ENCODE results near the gene DGCR8. TPM values are rescaled to one million over a fixed set of nuclear protein-coding genes. Genes with fewer than 3 reads are reported as not detected.
"Not testable (repeated sequence)": the region's sequence is repeated elsewhere in the genome, so short reads cannot be mapped to it uniquely, and the experiment has no call there.

The DGCR8 gene
- total RNA-seq, 2 experiments from 2014 or later, result 33.4 to 34.3 TPM

DNA sequence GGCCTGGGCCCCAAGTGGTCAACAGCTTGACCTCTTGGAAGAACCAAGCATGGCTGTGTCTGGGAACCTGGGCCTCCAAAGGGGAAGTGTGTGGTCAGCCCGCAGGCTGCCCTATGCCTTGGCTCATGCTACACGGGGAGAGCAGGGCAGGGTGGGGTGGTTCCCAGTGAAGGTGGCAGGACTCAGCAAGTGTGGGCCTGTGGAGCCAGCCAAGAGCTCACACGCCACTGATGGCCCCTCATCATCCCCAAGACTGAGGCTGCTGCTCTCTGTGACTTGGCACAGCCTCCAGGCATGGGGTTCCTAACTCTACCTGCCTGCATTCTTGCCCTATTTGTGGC, 15.9 kb upstream of the DGCR8 start:
- intact Hi-C loops (cut with micrococcal nuclease), result no loop called here
- no peaks in the 10 kb centered on the region for H3K9me3 Mint-ChIP-seq
- ChIA-PET POLR2A (no interaction called here), CTCF (no interaction called here)
- H3K36me3 Mint-ChIP-seq, result peaks cover 8% of the 10 kb centered on the region
- H3K4me1 Mint-ChIP-seq (ENCODE audit: low read depth), result no peaks in the 10 kb centered on the region
- DNase-seq, result no peak
- H3K4me3 Mint-ChIP-seq, result no peak overlapping the region
- H3K27ac Mint-ChIP-seq, result no peak overlapping the region
- no peaks in the 10 kb centered on the region for H3K27me3 Mint-ChIP-seq

DNA sequence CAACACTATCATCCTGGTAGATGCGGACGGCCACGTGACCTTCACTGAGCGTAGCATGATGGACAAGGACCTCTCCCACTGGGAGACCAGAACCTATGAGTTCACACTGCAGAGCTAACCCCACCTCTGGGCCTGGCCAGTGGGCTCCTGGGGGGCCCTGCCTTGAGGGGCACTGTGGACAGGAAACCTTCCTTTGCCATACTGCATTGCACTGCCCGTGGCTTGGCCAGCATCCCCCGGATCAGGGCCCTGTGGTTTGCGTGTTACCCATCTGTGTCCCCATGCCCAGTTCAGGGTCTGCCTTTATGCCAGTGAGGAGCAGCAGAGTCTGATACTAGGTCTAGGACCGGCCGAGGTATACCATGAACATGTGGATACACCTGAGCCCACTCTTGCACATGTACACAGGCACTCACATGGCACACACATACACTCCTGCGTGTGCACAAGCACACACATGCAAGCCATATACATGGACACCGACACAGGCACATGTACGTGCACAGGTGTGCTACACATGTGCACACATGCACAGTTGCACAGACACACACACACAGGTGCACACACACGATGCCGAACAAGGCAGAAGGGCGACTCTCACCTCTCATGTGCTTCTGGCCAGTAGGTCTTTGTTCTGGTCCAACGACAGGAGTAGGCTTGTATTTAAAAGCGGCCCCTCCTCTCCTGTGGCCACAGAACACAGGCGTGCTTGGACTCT, 15.3 kb upstream of the DGCR8 start:
- ChIA-PET POLR2A (no interaction called here), CTCF (no interaction called here)
- H3K36me3 Mint-ChIP-seq, result peaks cover 8% of the 10 kb centered on the region
- no peak for DNase-seq
- intact Hi-C loops (cut with micrococcal nuclease), result no loop called here
- H3K4me1 Mint-ChIP-seq (ENCODE audit: low read depth), result no peaks in the 10 kb centered on the region
- H3K4me3 Mint-ChIP-seq, result no peak overlapping the region
- H3K9me3 Mint-ChIP-seq, result no peaks in the 10 kb centered on the region
- H3K27me3 Mint-ChIP-seq, result no peaks in the 10 kb centered on the region
- no peak overlapping the region for H3K27ac Mint-ChIP-seq

DNA sequence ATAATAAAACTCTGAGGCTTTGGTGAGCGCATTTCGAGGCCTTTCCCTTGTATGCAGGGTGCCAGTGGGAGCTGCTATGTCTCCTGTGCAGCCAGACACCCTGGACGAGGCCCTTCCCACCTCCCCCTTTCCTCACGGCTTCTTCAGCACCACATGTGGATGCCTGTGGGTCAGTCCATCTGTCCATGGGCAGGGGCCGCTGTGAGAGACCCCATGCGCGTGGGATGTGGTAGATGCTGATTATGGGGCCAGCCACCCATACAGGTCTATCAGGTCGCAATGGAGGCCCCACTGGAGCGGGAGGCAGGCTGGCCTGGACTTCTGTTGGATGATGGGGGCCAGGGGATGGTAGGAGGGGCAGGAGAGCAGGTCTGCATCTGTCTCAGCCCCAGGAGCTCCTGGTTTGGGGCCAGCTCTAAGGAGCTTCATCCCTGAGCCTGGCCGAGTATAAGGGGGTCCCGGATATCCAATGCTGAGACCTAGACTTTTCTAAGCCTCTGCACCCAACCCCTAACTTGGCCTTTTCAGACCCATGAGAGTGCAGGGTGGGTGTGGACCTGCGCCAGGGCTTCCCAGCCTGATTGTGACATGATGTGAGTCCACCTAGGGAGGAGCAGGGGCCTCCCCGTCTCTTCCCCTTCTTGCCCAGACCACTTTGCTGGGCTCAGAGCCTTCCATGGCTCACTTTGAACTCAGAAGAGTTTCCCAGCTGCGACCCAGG, 14.0 kb upstream of the DGCR8 start:
- POLR2A ChIA-PET, result no interaction called here

DNA sequence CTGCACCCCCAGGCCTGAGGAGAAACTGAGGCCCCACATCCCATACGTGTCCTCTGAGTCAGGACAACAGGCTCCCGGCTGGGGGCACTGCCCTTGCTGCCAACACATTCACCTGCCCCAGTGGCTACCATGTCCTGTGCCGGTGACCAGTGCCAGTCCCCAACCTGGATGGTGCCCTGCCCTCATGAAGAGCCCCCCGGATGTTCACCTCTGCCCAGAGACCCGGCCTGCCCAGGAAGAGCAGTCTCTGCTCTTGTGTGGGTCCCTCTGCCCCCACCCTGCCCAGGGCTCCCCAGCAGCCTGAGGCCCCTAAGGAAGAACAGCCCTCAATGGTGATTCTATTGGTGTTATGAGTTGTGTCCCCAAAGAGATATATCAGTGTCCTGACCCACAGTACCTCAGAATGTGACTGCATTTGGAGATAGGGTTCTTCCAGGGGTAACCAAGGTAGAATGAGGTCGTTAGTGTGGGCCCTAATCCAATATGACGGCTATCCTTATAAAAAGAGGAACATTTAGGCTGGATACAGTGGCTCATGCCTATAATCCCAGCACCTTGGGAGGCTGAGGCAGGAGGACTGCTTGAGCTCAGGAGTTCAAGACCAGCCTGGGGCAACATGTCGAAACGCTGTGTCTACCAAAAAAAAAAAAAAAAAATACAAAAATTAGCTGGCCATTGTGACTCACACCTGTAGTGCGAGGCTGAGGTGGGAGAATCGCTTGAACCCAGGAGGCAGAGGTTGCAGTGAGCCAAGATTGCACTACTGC, 13.2 kb upstream of the DGCR8 start:
- Mint-ChIP-seq H3K4me3 (no peak overlapping the region), H3K36me3 (peaks cover 4% of the 10 kb centered on the region), H3K27ac (no peak overlapping the region), H3K27me3 (no peaks in the 10 kb centered on the region), H3K9me3 (no peaks in the 10 kb centered on the region), H3K4me1 (ENCODE audit: low read depth) (no peaks in the 10 kb centered on the region)
- CTCF ChIA-PET, result no interaction called here
- intact Hi-C loops (cut with micrococcal nuclease), result no loop called here
- no peak for DNase-seq
- POLR2A ChIA-PET, result no interaction called here

More for the DNA sequence above, 14.0 kb upstream of the DGCR8 start:
- no peaks in the 10 kb centered on the region for H3K27me3 Mint-ChIP-seq
- no peak for DNase-seq
- no peak overlapping the region for H3K27ac Mint-ChIP-seq
- CTCF ChIA-PET, result no interaction called here
- no peaks in the 10 kb centered on the region for H3K9me3 Mint-ChIP-seq
- intact Hi-C loops (cut with micrococcal nuclease), result no loop called here
- no peaks in the 10 kb centered on the region for H3K4me1 Mint-ChIP-seq (ENCODE audit: low read depth)
- no peak overlapping the region for H3K4me3 Mint-ChIP-seq
- peaks cover 6% of the 10 kb centered on the region for H3K36me3 Mint-ChIP-seq

DNA sequence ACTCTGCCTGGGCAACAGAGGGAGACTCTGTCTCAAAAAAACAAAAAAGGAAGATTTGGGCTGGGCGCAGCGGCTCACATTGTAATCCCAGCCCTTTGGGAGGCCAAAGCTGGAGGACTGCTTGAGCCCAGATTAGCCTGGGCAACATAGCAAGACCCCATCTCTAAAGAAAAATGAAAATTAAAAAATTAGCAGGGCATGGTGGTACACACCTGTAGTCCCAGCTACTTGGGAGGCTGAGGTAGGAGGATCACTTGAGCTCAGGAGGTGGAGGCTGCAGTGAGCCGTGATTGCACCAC, 12.7 kb upstream of the DGCR8 start:
- H3K4me3 Mint-ChIP-seq; H3K27me3 Mint-ChIP-seq; POLR2A ChIA-PET; CTCF ChIA-PET; intact Hi-C loops (cut with micrococcal nuclease); H3K4me1 Mint-ChIP-seq (ENCODE audit: low read depth); DNase-seq; H3K9me3 Mint-ChIP-seq; H3K27ac Mint-ChIP-seq; H3K36me3 Mint-ChIP-seq: not testable (repeated sequence)

DNA sequence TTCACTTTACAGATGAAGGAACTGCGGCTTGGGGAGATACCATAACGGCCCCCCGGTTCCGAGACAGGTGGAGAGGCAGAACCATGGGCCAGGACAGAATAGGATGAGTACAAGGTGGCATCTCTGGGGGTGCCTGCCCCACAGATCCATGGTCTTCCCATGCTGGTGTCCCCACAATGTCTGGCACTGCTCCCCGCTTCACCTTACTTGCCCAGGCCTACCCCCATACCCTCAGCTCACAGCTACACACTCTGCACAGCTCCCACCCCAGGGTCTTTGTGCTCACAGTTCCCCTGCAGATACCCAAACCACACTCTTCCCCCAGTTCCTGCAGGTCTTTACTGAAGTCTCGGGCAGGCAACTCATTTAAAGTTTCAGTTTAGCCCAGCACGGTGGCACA, 11.4 kb upstream of the DGCR8 start:
- H3K4me3 Mint-ChIP-seq, result no peak overlapping the region
- CTCF ChIA-PET, result interaction anchor here (0.6 kb wide), 1 partner anchor 387 kb away, joined by 5 read pairs; no protein-coding TSS in a partner anchor
- POLR2A ChIA-PET, result no interaction called here
- no peaks in the 10 kb centered on the region for H3K4me1 Mint-ChIP-seq (ENCODE audit: low read depth)
- no peak for DNase-seq
- intact Hi-C loops (cut with micrococcal nuclease), result no loop called here
- H3K36me3 Mint-ChIP-seq, result no peaks in the 10 kb centered on the region
- H3K27ac Mint-ChIP-seq, result no peak overlapping the region
- H3K9me3 Mint-ChIP-seq, result no peaks in the 10 kb centered on the region
- no peaks in the 10 kb centered on the region for H3K27me3 Mint-ChIP-seq

DNA sequence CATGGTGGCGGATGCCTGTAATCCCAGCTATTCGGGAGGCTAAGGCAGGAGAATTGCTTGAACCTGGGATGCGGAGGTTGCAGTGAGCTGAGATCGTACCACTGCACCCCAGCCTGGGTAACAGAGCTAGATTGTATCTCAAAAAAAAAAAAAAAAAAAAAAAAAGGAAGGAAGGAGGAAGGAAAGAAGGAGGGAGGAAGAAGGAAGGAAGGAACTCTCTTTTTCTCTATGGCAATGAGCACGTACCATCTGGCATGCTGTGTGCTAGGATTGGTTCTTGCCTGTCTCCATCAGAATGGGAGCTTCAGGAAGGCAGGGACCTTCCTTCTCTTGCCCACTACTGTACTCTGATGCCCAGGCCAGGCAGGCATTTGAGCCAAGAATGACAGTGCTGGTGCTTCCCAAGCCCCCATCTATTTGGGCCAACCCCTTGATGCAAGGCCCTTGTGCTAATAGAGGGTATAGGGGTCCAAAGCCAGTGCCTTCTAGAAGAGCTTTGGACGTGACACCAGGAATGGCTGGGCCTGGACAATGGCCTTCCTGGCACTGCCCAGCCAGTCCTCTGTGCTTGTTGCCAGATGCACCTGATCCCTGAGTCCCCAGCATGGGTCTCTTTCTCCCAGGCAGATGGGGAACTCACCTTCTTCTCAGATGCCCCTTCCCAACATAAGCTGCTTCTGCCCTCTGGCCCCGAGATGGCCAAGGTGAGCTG, 10.6 kb upstream of the DGCR8 start:
- Mint-ChIP-seq H3K27ac (no peak overlapping the region), H3K4me3 (no peak overlapping the region), H3K9me3 (no peaks in the 10 kb centered on the region), H3K4me1 (ENCODE audit: low read depth) (no peaks in the 10 kb centered on the region), H3K36me3 (no peaks in the 10 kb centered on the region), H3K27me3 (no peaks in the 10 kb centered on the region)
- CTCF ChIA-PET, result interaction anchor here (0.6 kb wide), 1 partner anchor 388 kb away, joined by 5 read pairs; no protein-coding TSS in a partner anchor
- POLR2A ChIA-PET, result no interaction called here
- intact Hi-C loops (cut with micrococcal nuclease), result loop anchor here (5.0 kb wide), 1 partner anchor 32 kb away; no protein-coding TSS in a partner anchor
- DNase-seq, result no peak

DNA sequence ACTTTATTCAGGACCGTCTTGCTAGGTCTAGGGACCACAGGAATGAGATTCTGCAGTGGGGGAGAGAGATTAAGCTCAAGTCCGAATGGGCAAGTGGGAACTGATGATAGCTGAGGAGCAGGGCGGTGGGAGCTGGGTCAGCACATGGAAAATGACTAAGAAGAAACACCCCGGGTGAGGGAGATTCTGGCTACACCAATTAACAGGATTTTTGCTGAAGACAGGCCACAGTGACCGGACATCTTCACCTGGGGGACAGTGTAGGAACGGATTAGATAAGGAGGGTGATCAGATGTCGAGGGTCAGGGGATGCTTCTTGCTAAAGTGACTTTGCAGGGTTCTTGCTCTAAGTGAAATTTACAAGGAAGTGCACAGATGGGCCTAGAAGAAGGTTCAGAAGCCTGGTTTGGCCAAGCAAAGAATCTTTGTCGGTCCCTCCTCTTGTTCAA, 8.5 kb upstream of the DGCR8 start:
- H3K4me1 Mint-ChIP-seq (ENCODE audit: low read depth), result no peaks in the 10 kb centered on the region
- ChIA-PET POLR2A (interaction anchor here (0.6 kb wide), 1 partner anchor 246 kb away, joined by 3 read pairs; no protein-coding TSS in a partner anchor), CTCF (no interaction called here)
- no peak for DNase-seq
- no peaks in the 10 kb centered on the region for H3K9me3 Mint-ChIP-seq
- H3K4me3 Mint-ChIP-seq, result no peak overlapping the region
- no peak overlapping the region for H3K27ac Mint-ChIP-seq
- intact Hi-C loops (cut with micrococcal nuclease), result loop anchor here (5.0 kb wide), 1 partner anchor 34 kb away; no protein-coding TSS in a partner anchor
- no peaks in the 10 kb centered on the region for H3K36me3 Mint-ChIP-seq
- no peaks in the 10 kb centered on the region for H3K27me3 Mint-ChIP-seq

DNA sequence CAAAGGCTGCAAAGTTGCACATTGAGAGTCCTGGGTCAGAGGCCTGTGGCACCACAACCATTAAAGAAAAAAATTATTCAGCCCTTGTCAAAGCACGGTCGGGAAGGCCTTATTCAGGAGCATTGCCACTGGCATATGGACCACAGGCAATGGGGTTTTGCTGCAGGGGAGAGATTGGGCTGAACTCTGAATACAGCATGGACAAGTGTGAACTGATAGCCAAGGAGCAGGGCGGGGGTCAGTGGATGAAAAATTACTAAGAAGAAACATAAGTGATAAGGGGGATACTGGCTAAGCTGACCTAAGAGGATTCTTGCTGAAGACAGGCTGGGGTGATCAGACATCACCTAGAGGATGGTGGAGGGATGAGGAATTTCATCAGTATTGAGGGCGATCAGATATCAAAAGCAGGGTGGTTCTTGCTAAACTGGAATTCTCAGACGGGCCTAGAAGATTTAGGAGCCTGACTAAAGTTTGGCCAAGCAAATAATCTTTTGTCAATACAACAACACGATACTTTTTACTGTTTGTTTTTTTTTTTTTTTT, 3.3 kb upstream of the DGCR8 start:
- CTCF ChIA-PET, result no interaction called here
- H3K9me3 Mint-ChIP-seq, result no peaks in the 10 kb centered on the region
- no peak for DNase-seq
- POLR2A ChIA-PET, result no interaction called here
- intact Hi-C loops (cut with micrococcal nuclease), result no loop called here
- H3K27me3 Mint-ChIP-seq, result no peaks in the 10 kb centered on the region
- no peaks in the 10 kb centered on the region for H3K36me3 Mint-ChIP-seq
- H3K4me3 Mint-ChIP-seq, result no peak overlapping the region
- no peak overlapping the region for H3K27ac Mint-ChIP-seq
- H3K4me1 Mint-ChIP-seq (ENCODE audit: low read depth), result peaks cover 10% of the 10 kb centered on the region

DNA sequence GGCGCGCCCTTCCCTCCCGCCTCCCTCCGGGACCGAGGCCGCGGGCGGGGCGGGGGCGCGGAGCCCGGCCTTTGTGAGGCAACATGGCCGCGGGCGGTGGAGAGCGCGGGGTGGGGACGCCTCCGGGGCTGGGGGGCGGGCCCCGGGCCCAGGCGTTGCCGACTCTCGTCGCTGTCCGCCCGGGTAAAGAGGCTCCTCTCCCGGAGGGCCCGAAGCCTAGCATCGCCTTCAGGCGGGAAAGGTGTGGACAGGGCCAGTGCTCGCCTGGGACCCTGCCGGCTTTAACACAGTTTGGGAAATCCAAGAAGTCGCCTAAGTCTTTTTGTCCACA, 369 bp downstream of the DGCR8 start:
- POLR2A ChIA-PET, result no interaction called here

DNA sequence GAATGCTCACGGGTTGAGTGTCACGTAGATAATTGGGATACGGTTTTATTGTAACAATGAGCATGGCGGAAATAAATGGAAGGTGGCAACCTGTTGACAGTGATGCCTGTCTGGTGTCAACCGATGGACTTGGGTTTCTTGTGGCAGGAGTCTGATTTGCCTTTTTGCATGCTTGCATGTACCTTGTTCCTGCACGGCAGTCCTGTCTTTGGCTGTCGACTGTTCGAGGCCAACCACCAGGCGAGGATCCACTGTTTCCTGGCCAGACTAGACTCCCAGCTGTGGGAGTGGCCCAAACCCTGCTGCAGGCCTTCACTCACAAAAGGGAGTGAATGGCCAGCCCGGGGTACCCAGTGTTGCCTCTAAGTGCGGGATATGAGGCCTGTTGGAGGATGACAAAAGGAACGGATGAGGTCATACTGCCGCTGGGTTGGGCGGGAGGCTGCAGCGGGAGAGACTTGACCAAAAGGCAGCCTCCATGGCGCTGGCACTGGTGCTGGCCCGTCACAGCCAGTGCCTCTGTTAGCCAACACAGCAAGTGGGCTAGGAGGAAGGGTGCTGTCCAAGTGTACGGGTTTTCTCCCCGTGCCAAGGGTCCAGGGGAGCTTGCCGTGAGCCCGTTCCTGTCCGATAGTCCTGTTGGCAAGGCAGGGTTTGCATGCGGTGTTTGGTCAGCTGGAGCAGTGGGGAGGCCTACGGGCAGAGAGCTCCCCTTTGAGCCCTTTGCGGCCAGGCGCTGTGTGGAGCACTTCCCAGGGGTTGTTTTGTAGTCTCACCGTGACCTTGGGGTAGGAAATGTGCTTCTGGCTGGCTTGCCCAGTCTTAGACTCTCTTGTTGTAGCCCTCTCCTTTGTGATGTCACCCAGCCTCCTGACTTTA, 974 bp downstream of the DGCR8 start:
- peak overlapping the region; percentile 79 for H3K27ac Mint-ChIP-seq
- POLR2A ChIA-PET, result interaction anchor here (1.0 kb wide), 1 partner anchor 15 kb away, joined by 3 read pairs; no protein-coding TSS in a partner anchor
- CTCF ChIA-PET, result interaction anchor here (1.7 kb wide), 1 partner anchor 10 kb away, joined by 5 read pairs; no protein-coding TSS in a partner anchor
- H3K36me3 Mint-ChIP-seq, result peaks cover 8% of the 10 kb centered on the region
- DNase-seq, result peak; percentile 47
- intact Hi-C loops (cut with micrococcal nuclease), result loop anchor here (1.0 kb wide), 1 partner anchor 60 kb away; the partner anchor contains the start of gene TANGO2
- no peaks in the 10 kb centered on the region for H3K9me3 Mint-ChIP-seq
- H3K27me3 Mint-ChIP-seq, result no peaks in the 10 kb centered on the region
- peak overlapping the region; percentile 87 for H3K4me3 Mint-ChIP-seq
- H3K4me1 Mint-ChIP-seq (ENCODE audit: low read depth), result peaks cover 40% of the 10 kb centered on the region

More for the DNA sequence above, 369 bp downstream of the DGCR8 start:
- no peaks in the 10 kb centered on the region for H3K9me3 Mint-ChIP-seq
- H3K36me3 Mint-ChIP-seq, result peaks cover 3% of the 10 kb centered on the region
- peak; percentile 75 for DNase-seq
- H3K27me3 Mint-ChIP-seq, result no peaks in the 10 kb centered on the region
- CTCF ChIA-PET, result no interaction called here
- H3K4me3 Mint-ChIP-seq, result peak overlapping the region; percentile 87
- intact Hi-C loops (cut with micrococcal nuclease), result loop anchor here (1.0 kb wide), 1 partner anchor 59 kb away; the partner anchor contains the start of gene TANGO2
- peak overlapping the region; percentile 79 for H3K27ac Mint-ChIP-seq
- peaks cover 39% of the 10 kb centered on the region for H3K4me1 Mint-ChIP-seq (ENCODE audit: low read depth)

Data from activated CD4-positive, alpha-beta memory T cell treated with anti-CD3 and anti-CD28 coated beads for 36 hours (primary cell).